Activated CD8-positive, alpha-beta memory T cell treated with anti-CD3 and anti-CD28 coated beads for 1 hour (primary cell): ENCODE data around the gene BPIFB6.
"Not testable (repeated sequence)": the region's sequence is repeated elsewhere in the genome, so short reads cannot be mapped to it uniquely, and the experiment has no call there.

Source experiments
- DNase-seq, 2 donors: peaks; one replicate each; pipeline ENCODE4 v3.0.0-alpha.2; 2020; ENCODE audit warnings: low read depth in 1 of 2; ENCODE audit errors: extremely low read depth in 1 of 2

BPIFB6 gene

DNA sequence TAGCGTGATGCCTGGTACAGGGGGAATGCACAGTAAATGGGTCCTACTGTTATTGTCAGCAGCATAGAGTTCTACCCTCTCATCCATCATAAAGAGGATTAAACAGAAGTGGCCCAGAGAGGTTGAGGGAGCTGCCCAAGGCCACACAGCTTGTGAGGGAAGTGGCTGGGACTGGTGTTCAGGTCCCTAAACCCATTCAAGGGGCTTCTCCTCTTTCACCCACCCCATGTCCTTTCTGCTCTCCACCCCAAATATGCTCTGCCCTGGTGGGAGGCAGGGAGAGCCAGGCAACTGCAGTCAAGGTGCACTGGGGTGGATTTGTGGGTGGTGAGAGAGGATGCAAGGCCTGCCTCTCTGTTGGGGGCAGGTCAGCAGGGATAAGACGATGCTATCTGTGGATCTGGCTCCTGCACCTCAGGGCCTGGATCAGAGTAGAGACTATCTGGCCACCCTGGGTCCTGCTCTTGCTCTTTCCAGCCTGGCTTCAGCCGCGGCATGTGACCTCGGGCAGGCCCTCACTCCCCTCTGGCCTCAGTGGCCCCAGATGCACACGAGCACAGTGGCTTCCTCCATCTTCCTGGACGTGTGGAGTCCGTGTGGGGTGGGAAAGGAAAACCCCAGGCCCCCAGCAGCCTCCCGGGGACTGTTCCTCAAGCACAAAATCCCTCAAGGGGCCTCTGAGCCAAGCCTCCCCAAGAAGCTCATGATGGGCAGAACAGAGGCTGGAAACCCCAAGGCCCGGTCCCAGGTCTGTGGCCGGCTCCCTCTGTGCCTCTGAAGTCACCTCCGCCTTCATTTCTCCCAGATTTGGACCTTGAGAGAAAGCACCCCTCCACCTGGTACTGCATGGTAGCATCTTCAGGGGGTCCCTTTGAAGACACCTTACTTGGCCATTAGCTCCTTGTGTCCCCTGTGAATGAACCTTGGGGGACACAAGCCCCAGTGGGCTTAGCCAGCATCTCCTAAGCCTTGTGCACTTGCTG is 3.4 kb upstream of the BPIFB6 start:
- no peak for DNase-seq

DNA sequence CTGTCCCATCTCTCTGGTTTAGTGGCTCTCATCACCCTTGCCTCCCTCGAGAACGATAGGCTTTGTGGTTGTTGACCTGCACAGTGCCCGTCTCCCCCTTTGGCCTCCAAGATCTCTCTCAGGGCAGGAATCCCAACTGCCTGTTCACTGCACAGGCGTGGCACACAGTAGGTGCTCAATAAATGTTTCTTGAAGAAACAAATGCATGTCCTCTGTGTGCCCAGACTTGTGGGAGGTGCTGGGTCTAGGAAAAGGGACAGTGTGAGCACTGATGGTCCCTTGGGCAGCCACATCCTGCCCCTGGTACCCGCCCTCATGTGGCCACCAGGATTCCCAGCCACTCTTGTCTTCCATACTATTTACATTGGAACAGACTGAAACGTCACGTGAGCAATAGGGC is 2.6 kb upstream of the BPIFB6 start:
- no peak for DNase-seq

DNA sequence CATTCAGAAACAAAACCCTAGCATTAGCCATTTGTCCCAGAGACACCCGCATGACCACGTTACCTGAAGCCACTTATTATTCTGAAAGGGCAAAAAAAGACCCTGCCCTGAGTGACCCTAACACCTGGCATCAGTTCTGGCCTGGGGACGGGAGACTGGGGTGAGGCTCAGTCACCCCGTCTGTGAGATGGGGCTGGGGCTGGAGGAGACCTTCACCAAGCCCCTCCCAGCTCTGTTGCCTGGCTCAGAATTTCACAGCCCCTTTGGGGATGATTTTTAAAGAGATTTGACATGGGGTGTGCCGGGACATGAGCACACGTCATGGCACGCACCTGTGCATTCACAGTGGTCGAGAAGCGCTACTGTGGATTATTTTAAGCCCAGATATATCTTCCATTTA is 1.4 kb upstream of the BPIFB6 start:
- no peak for DNase-seq

DNA sequence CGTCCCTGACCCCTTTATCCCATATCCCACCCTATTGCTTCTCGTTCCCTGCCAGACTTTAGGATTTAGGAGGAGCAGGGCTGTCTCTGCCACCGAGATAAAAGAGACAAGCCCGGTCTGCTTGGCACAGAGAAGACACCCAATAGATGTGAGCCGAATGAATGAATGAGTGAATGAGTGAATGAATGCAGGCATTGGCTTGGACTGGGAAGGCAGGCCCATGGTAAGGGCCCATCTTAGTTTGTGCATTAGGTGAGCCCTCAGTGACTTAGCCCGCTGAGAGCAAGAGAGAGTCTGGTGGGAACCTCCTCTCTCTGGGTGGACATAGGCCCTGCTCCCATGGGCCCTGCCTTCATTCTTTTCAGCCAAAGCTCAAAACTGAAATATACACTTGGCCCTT is 879 bp upstream of the BPIFB6 start:
- no peak for DNase-seq

DNA sequence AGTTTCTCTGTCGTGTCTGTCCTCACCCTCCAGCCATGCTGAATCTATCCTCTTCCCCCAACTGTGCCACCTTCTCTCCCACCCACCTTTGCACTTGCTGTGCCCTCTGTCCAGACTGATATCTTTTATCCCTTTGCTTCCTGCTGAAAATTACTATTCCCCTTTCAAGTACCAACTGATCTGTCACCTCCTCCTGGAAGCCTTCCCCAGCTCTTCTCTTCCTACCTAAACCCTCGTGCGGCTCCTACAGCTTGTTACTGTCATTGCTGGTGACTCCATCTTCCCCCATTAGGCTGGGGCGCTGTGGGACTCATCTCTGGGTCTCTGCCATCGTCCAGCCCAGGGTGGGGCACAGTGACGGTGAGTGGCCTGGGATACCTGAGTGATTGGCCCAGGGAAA is 1.1 kb downstream of the BPIFB6 start:
- DNase-seq: no peak

DNA sequence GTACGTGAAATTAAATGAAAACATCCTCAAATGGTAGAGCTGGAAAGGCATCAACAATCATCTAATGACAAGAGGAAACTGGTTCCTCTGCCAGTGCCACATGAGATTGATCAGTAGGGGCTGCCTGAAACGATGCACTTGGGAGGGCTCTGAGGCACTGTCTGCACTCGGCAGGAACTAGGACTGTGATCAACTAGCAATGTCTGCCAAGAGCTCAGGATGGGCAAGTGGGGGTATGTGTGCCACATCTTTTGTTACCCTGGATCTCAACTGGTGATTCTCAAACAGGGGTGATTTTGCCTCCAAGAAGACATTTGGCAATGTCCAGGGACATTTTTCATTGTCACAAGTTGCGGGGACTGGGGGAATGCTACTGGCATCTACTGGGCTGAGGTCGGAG is 1.9 kb downstream of the BPIFB6 start:
- DNase-seq: no peak

DNA sequence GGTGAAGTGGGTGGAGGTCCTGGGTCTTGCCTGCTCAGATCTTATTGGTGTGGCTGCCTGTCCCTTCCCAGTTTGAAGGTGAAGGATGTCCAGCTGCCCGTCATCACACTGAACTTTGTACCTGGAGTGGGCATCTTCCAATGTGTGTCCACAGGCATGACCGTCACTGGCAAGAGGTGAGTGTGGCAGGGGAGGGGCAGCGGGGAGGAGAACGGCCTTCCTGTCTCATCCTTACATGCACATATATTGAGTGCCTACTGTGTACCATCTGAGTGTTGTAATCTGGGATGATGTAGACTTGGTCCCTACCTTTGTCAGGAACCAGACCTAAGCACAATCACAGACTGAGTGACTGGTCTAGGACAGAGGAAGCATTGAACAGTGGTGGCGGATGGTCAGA is 2.7 kb downstream of the BPIFB6 start:
- no peak for DNase-seq

DNA sequence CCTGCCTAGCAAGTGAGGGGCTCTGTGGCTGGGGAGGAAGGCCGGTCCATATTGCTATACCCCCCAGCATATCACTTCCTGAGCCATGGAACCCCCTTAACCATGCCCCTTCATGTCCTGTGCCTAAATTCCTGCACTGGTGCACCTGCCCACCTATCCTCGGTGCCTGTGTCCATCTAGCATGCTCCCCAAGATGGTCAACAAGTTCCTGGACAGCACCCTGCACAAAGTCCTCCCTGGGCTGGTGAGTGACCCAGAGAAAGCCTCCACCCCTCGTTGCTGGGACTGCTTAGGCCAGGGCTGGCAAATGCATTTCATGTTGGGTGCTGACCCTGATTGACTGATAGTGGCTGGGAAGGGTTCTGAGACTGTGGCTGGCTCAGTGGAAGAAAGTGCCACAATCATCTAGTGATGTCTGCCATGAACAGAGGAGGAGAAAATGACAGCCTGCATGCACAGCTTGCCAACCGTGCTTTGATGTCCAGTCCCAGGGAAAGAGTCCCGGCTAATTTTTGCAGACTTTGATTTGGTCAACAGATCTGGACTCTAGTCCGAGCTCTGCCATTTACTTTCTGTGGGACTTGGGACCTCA is 3.5 kb downstream of the BPIFB6 start:
- DNase-seq: no peak

DNA sequence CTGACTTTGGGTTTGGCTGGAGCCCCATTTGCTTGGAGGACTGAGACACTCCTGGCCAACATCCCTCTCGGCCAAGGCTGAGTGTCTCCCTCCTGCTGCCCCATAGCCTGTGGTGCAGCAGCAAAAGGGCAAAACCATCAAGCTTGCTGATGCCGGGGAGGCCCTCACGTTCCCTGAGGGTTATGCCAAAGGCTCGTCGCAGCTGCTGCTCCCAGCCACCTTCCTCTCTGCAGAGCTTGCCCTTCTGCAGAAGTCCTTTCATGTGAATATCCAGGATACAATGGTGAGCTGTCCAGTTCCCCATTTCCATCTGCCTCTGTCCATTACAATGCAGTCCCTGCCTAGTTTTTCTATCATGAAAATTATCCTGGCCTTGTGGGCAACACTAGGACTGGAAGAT is 6.0 kb downstream of the BPIFB6 start:
- DNase-seq: no peak

DNA sequence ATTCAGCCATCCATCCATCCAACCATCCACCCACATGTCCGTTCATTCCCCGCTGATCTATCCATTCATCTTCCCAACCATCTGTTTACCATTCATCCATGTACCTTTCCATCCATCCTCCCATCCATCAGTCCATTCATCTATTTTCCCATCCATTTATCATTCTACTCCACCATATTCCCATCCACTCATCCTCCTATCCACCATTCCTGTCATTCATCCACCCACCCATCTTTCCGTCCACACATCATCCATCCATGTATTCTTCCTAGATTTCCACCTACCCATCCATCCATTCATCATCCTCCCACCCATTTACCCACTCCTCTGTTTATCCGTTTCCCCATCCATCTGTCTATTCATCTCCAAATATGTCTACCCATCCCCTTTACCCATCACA is 6.8 kb downstream of the BPIFB6 start:
- no peak for DNase-seq

DNA sequence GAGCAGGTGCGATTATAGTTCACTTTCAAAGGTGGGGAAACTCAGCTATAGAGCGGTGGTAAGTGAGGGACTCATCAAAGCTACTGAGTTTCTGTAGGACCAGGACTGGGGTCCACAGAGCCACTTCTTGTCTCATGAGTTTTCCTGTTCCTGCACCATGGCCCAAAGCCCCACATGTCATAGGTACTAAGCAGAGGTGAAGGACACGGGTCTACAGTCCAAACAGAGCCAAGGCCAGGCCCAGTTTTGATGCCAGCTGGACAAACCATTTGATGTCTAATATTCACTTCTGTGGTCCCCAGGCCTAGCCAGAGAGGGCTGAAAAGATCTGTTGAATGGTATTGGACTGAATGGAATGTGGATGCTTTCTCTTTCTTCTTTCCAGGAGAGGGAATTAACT is 11.0 kb downstream of the BPIFB6 start:
- no peak for DNase-seq

DNA sequence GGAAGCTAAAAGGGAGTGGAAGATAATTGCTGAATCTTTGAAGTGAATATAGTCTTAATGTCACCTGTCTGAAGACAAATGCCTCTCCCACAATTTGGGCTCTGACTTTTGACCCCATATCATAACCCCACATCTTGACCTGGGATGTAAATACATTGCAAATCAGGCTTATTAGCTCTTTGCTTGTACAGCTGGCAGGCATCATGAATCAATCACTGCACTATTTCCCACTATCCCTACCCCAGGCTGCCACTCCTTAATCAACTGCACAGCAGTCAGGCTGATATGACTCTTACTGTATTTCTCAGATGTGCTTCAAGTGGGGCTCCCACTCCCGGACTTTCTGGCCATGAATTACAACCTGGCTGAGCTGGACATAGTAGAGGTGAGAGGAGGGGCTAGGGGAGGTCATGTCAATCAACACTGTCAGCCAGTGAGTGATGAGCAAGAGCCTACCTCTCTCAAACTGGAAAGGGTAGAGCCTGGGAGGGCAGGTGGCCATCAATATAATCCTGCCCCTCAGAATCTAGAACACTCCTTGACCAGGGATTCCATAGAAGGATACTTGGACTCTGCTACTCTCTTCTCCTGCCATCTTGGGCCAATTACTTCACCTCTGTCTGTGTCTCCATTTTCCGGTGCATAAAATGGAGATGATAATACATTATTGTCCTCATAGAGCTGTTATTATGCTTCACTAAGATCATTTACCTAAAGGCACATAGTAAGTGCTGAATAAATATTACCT is 11.7 kb downstream of the BPIFB6 start:
- no peak for DNase-seq

DNA sequence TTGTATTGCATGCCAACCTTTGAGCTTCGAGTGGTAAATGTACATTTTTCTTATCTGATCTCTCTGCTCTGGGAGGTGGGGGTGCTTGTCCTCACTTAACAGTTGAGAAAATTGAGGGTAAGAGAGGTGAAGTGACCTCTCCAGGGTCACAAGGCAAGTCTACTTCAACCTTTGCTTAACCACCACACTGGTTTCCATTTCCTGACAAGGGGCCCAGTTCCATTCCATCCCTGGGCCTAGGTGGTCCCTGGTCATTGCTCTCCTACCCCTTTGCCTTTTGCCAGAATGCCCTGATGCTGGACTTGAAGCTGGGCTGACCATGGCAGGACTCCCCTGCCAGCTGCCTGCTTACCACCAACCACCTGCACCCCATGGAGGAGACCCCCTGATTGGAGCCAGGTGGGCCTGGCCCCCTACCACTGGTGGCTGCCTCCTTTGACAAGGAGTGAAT is 12.3 kb downstream of the BPIFB6 start:
- DNase-seq: no peak

DNA sequence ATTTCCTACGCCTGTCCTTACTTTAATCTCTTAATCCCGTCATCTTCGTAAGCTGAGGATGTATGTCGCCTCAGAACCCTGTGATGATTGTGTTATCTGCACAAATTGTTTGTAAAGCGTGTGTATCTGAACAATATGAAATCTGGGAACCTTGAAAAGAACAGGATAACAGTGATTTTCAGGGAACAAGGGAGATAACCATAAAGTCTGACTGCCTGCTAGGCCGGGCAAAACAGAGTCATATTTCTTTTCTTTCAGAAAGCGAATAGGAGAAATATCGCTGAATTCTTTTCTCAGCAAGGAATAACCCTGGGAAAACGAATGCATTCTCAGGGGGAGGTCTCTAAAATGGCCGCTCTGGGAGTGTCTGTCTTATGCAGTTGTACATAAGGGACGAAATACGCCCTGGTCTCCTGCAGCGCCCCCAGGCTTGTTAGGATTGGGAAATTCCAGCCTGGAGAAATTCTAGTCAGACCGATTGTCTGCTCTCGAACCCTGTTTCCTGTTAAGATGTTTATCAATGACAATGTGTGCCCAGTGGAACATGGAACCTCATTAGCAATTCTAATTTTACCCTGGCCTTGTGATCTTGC is 13.8 kb downstream of the BPIFB6 start:
- DNase-seq: not testable (repeated sequence)

DNA sequence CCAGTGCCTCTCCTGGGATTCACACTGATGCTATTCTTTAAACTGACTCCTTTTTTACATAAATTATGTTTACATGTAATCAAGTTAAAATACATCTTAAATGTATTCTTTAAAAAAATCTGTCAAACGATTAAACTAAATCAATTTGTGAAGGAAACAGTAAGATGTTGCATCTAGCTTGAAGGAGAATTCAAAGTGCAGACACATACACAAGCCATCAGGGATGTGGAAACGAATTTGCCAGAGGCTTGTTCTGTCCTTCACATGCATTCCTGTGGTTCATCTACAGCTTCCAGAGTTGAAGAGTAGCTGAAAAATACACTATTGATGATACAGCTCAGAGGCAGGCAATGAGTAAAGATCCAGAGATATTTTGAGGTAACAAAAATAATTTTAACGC is 15.0 kb downstream of the BPIFB6 start:
- no peak for DNase-seq

DNA sequence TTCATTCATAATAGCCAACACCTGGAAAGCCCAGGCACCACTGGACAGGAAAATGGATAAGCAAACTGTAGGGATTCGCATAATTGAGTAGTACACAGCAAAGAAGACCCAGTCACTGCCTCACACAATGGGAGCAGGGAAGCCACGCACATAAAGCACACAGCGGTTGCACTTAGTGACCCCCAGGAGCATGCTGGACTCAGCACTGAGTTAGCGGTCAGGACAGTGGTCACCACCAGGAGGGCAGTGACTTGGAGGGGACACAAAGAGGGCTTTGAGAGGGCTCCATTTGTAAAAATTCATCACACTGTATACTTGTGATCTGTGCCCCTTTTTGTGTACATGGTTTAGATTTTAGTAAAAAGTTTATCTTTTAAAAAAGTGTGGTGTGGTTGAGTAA is 19.9 kb downstream of the BPIFB6 start:
- DNase-seq: no peak

DNA sequence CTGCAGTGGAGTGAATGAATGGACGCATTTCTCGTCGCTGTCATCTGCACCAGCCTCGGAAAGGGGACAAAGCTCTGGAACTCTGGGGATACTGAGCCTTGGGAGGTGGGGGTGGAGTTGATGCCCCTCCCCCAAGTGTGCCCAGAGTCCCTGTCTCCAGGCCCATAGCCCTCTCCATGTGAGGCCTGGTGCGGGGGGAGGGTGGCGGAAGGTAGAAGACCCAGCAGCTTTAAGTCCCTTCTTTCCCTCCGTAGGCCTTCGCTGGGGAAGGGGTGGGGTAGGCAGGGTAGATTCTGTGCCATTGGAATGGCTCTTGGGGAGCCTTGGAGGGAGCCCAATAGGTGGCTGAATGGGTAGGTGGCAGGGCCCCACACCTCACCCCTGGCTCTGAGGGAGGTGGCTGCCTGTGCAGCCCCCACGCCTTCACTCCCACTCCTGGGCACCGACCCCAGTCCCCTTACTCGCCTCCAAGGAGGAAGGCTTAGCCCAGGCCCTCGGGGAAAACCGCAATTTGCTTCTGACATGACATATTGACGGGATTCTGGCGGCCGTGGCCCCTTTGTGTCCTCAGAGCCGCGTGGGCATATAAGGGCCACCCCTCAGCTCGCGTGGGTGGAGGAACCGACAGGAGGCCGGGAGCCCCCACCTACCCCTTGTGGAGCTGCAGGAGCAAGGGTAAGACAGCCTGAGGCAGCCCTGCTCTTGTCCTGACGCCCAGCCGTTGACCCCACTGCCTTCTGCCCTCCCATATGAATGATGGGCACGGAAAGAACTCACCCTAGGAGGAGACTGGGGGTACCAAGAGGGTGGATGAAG is 22.1 kb downstream of the BPIFB6 start, which contains the start of gene BPIFB3:
Gene BPIFB3, plus strand, starts transcription at position 613 of the 816 bp plus-strand sequence. CDS start 1,533 bp downstream, outside the sequence.
- DNase-seq: no peak

DNA sequence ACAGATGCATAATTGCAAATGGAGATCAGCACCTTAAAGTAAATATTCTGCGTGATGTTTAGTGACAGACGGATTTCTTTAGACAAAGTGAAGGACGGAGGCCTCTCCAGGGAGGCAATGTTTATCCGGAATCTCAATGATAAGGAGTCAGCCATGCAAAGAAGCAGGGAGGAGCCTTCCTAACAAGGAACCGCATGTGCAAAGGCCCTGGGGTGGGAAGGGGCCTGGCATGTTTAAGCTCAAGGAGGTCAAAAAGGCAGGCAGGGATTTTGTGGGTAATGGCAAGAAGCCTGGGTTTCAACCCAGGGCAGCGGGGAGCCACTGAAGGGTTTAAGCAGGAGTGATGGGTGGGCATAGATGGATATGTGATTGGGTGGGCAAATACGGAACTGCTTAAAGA is 22.9 kb downstream of the BPIFB6 start:
- no peak for DNase-seq

DNA sequence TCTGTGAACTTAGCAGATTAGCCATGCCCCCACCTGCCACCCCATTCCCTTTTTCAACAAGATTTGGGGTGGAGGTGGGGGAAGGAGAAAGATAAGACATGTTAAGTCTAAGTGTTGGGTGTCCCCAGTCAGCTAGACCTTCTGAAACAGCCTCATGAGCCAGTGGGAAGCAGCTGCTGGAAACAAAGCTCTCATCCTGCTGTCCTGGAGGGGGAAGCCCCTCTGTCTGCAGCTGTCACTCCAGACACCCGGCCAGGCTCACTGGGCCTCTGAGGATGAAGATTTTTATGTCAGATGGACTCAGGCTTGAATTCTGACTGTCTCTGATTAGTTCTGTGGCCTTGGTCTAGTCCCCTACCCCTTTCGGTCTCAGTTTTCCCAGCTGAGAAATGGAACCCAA is 23.3 kb downstream of the BPIFB6 start:
- DNase-seq: no peak

DNA sequence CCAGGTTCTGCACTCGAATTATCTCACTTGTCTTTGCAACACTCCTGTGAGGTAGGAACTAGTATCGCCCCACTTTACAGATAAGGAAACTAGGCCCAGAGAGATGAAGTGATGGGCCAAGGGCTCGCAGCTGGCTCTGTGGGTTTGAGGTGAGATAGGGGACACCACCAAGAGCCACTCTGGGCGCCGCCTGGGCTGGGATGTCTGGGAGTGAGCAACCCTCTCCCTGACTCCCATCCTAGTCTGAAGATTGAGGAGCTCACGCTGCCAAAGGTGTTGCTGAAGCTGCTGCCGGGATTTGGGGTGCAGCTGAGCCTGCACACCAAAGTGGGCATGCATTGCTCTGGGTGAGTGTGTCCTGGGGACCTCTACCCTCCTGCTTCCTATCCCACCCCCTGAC is 27.7 kb downstream of the BPIFB6 start:
- no peak for DNase-seq
